HG03457 (cell line): ENCODE measurements around the gene NKAIN2.
"Not testable (repeated sequence)": the region's sequence is repeated elsewhere in the genome, so short reads cannot be mapped to it uniquely, and the experiment has no call there.

Experiments
- ATAC-seq: cut with Tn5 transposase; IDR thresholded peaks from one replicate; pipeline ENCODE4 v1.9.1; 2021; ENCODE audit warnings: moderate number of reproducible peaks; ENCODE audit not compliant: unreplicated experiment

NKAIN2 gene

GRCh38 chr6:123888771-123889513, 85.3 kb downstream of the NKAIN2 start:
- no peak for ATAC-seq

- no peak for ATAC-seq
Observed at GRCh38 chr6:123895346-123895745, 91.7 kb downstream of the NKAIN2 start.

GRCh38 chr6:123895806-123896205, 92.1 kb downstream of the NKAIN2 start:
- no peak for ATAC-seq

GRCh38 chr6:123896869-123897268, 93.2 kb downstream of the NKAIN2 start:
- ATAC-seq, result no peak

DNA sequence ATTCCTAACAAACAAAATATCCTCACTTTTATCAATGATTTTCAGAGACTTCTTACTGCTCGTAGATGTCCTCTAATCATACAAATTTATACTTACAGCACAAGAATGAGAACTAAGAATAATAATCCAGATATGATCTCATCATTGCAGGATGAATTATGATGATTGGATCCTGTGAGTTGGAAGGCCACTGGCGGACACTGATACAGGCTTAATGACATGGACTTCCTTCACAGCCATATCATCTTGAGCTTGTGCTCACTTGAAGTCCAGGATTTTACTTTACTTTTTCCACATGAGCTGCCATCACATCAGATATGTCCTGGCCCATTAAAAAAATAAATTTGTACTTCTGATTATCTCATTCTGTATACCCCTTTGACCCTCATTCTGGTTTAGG, 94.3 kb downstream of the NKAIN2 start:
- no peak for ATAC-seq

GRCh38 chr6:123898665-123899064, 95.0 kb downstream of the NKAIN2 start:
- ATAC-seq, result no peak

DNA sequence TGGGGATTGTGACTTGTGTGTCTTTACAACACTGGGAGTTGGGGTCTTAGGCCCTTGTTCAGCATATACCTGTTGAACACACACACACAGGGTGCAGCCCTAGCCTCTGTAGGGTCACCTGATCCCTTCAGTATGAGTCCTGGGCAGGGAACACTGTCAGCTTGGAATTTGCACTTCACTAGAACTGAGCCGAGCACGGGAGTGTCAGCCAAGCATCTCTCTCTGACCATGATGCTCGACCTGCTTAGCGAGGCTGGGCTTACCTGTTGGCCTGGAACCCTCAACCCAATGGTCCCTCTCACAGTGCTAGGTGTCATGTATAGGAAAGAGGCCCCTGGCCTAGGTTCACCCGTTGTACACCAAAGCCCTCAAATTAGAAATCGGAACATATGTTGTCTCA, 96.1 kb downstream of the NKAIN2 start:
- ATAC-seq, result no peak

DNA sequence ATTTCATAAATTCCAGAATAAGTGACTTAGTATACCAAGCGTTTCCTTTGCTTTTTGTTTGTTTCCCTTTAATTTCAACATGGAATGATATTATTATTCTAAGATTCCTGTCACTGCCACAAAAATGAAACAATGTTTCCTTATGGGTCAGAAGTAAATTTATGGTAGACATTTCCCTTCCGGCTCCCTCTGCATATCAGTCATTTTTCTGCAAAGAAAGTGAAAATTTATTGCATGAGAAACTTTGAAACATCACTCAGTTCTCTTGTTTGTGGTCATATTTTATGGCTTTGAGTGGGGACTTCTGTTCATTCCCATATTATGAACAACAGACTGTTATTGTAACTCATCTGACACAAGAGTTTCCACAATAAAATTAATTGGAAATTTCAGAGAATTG, 97.8 kb downstream of the NKAIN2 start:
- no peak for ATAC-seq

DNA sequence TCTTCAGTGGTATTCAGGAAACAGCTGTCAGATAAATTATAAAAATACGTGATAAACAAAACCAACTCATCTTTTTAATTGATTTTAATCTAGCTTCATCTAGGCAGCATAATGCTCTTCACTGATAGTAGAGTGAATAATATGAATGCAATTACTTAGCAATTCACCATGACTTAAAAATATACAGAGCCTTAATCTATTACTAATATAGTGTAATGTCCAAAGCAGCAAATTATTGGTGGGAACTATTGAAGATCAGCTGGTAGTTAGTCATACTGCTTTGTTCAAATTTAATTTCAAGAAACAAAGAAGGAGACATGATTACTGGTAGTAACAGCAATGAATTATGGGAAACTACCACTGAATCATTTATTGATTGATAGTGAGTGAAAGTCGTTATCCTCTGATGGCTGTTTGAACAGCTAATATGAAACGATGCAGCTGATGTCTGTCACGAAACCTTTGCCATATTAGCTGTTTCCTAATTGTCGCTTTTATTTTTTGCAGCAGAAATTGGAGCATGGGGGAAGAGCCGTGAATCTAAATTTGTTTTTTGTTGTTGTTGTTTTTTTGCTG, 99.2 kb downstream of the NKAIN2 start:
- no peak for ATAC-seq

GRCh38 chr6:123904228-123904627, 100.6 kb downstream of the NKAIN2 start:
- ATAC-seq, result no peak

- ATAC-seq, result no peak
Observed at GRCh38 chr6:123908797-123909196, 105.1 kb downstream of the NKAIN2 start.

DNA sequence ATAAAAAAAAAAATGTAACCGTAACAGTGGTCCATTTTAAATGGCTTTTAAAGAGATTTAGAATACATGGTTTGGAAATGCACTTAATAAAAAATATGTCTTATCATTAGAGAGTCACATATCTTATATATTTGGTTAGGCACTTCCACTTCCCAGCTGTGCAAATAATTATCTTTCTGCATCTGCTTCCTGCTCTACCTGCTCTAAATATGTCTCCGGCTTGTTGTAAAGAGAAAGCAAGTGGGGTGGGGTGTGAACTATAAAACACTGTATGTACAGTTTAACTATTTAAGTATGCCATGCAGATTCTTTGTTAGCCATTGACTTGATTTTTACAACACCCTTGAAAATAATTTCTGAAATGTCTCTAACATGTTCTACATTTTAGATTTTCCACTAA, 106.3 kb downstream of the NKAIN2 start:
- ATAC-seq, result no peak

DNA sequence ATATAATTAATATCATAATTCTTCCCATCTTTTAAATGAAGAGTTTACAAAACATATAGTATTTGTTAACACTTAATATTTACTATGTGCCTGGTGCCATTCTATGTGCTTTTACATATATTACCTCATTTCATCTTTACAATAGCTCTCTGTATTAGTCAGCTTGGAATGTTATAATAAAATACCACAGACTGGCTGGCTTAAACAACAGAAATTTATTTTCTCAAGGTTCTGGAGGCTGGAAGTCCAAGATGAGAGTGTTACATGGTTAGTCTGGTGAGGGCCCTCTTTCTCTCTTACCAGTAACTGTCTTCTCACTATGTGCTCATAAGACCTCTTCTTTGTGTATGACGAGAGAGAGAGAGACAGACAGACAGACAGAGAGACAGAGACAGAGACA, 110.2 kb downstream of the NKAIN2 start:
- no peak for ATAC-seq

DNA sequence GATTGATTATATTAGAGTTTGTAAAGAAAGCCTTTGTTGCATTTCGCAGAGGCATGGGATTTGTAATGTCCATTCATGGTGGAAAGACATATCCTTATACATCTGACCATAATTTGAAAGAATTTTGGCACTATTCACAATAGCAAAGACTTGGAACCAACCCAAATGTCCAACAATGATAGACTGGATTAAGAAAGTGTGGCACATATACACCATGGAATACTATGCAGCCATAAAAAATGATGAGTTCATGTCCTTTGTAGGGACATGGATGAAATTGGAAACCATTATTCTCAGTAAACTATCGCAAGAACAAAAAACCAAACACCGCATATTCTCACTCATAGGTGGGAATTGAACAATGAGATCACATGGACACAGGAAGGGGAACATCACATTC, 119.7 kb downstream of the NKAIN2 start:
- ATAC-seq, result not testable (repeated sequence)

DNA sequence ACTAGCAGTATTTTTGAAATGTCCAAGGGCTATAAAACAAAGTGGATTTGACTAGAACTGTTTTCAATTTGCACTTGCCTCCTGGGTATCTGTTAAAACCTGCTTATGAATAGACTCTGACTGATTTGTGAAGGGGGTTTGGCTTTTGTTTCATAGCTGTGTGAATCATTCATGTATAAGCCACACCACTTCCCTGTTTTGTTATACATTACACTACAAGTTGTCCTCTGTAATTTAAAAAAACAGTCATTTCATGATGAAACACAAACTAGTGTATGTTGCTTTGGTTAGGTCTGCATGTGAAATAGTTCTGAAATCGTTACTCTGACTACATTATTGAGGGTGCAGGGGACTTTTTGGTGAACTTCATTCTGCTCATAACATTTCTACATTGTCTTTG, 121.7 kb downstream of the NKAIN2 start:
- peak; percentile 99 for ATAC-seq

- no peak for ATAC-seq
Observed at GRCh38 chr6:123925842-123926399, 122.3 kb downstream of the NKAIN2 start.

DNA sequence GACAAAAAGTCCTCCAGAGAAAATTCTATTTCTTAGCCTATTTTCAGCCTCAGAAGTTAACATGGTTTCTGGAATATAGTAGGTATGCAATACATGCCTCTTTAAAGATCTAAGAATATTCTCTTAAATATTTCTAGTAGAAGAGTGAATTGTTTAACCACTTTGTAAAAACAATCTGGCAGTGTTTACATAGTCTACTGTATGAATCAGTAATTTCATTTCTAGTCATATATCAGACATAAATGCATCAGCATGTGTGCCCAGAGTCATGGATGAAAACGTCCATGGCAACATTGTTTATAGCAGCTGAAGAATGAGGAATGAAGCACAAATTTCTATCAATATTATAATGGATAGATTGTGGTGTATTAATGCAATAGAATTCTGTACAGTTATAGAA, 124.9 kb downstream of the NKAIN2 start:
- no peak for ATAC-seq

DNA sequence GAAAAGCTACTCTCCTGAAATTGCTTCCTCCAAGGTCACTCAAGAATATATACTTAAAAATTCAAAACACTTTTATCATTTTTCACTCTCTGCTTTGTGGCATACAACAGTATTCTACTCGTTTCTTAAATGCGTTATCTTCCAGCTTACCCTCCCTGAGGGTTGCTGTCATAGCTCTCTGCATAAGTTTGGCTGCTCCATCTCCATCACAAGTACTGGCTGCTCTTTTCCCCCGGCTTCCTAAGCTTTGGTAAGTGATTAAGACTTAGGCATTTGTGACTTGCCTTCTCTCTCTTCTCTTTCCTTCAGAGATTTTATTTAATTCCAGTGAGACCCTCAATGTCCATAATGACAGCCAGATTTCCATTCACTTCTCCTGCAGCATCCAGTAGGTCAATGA, 128.3 kb downstream of the NKAIN2 start:
- no peak for ATAC-seq

DNA sequence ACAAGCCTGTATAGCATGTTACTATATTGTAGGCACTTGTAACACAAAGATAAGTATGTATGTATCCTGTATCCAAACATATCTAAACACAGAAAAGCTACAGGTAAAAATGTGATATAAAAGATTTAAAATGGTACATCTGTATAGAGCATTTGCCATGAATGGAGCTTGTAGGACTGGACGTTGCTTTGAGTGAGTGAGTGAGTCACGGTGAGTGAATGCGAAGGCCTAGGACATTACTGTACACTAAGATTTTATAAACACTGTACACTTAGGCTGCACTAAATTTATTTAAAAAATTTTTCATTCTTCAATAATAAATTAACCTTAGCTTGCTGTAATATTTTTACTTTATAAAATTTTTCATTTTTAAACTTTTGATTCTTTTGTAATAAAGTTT, 136.9 kb downstream of the NKAIN2 start:
- no peak for ATAC-seq

DNA sequence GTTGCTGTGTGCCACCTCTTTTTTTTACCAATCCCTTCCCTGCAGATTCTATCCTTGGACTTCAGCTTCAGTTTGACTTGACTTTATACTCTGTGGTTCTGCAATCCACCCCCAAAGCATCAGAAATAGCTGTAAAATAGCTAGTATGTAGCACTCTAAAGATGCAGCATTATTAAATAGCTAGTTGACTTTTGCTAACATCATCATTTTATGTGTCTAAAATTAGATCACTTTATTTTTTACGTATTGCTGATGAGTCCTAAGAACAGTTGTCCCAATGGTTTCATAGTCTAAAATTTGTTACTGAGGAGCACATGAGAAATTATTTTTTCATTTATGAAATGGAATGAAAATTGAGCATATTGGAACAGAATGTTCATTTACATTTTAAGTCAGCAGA, 138.2 kb downstream of the NKAIN2 start:
- no peak for ATAC-seq

DNA sequence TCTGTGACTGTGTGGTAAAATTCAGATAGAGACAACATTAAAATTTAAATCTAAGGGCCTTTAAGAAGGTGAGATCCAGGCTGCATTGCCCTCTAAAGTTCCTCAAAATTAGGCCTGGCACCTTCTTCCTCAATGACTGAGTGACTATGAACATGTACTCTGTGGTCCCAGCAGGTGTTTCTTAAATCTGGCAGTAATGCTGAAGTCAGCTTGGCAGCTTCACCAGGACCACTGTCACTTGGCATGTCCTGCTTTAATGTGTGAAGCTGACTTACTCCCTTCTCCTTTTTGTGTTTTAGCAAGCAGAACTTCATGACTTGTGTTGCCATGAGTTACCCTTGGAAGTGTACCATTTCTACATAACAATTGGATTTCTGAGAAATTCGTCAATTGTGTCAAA, 141.7 kb downstream of the NKAIN2 start:
- ATAC-seq, result no peak

GRCh38 chr6:123953920-123954319, 150.3 kb downstream of the NKAIN2 start:
- no peak for ATAC-seq
